ENCODE measurements around the gene RP9.

RP9 gene

DNA sequence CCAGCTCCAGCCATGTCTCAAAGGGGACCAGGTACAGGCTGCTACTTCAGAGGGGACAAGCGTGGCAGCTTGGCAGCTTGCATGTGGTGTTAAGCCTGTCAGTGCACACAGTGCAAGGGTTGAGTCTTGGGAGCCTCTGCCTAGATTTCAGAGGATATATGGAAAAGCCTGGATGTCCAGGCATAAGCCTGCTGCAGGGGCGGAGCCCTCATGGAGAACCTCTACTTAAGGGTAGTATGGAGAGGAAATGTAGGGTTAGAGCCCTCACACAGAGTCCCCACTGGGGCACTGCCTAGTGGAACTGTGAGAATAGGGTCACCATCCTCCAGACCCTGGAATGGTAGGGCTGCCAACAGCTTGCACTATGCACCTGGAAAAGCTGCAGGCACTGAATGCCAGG lies 38.9 kb downstream of the RP9 start:
- no peaks in the 10 kb centered on the region for H3K4me1 ChIP-seq
- TF ChIP-seq, protein P1, sequence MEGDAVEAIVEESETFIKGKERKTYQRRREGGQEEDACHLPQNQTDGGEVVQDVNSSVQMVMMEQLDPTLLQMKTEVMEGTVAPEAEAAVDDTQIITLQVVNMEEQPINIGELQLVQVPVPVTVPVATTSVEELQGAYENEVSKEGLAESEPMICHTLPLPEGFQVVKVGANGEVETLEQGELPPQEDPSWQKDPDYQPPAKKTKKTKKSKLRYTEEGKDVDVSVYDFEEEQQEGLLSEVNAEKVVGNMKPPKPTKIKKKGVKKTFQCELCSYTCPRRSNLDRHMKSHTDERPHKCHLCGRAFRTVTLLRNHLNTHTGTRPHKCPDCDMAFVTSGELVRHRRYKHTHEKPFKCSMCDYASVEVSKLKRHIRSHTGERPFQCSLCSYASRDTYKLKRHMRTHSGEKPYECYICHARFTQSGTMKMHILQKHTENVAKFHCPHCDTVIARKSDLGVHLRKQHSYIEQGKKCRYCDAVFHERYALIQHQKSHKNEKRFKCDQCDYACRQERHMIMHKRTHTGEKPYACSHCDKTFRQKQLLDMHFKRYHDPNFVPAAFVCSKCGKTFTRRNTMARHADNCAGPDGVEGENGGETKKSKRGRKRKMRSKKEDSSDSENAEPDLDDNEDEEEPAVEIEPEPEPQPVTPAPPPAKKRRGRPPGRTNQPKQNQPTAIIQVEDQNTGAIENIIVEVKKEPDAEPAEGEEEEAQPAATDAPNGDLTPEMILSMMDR (IDR thresholded peaks at IDR 0.05) = no peak
- H3K27ac ChIP-seq = no peak overlapping the region

DNA sequence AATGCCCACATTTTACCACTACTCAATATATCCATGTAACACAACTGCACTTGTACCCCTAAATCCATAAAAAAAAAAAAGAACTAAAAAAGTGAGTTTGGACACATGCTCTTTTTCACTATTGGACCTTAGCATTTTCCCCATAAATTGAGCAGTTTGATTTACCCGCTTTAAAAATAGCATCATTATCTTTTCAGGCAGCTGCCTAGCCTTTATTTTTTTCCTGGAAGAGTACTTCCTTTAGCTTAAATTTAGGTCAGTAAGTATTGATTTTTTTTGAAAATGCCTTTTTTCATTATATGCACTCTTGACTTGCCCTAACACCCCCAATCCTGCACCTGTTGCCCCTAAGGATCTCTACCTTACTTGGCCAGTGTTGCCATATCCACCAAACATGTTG lies 41.3 kb downstream of the RP9 start:
- Histone ChIP-seq H3K9ac (no peak overlapping the region), H3K27me3 (ENCODE audit: control insufficient read depth, insufficient read depth, low read length) (no peaks in the 10 kb centered on the region), H3K36me3 (ENCODE audit: control insufficient read depth, insufficient read depth, low read length) (no peaks in the 10 kb centered on the region), H3K4me3 (ENCODE audit: low read depth, low read length) (no peak overlapping the region), H3K79me2 (no peaks in the 10 kb centered on the region), H2AFZ (no peak overlapping the region), H3K27ac (no peak overlapping the region), H3K9me3 (ENCODE audit: control insufficient read depth, low read length) (no peaks in the 10 kb centered on the region), H3K4me2 (ENCODE audit: low read length) (no peak overlapping the region), H3K4me1 (peaks cover 4% of the 10 kb centered on the region)
- TF ChIP-seq, protein P1 (IDR thresholded peaks at IDR 0.05) = no peak

More for the DNA sequence above, 38.9 kb downstream of the RP9 start:
- no peak overlapping the region for H3K4me3 ChIP-seq (ENCODE audit: low read depth, low read length)
- no peak overlapping the region for H3K9ac ChIP-seq
- H3K9me3 ChIP-seq (ENCODE audit: control insufficient read depth, low read length) = no peaks in the 10 kb centered on the region
- H3K79me2 ChIP-seq = no peaks in the 10 kb centered on the region
- no peaks in the 10 kb centered on the region for H3K36me3 ChIP-seq (ENCODE audit: control insufficient read depth, insufficient read depth, low read length)
- no peak overlapping the region for H3K4me2 ChIP-seq (ENCODE audit: low read length)
- H3K27me3 ChIP-seq (ENCODE audit: control insufficient read depth, insufficient read depth, low read length) = no peaks in the 10 kb centered on the region
- H2AFZ ChIP-seq = no peak overlapping the region

DNA sequence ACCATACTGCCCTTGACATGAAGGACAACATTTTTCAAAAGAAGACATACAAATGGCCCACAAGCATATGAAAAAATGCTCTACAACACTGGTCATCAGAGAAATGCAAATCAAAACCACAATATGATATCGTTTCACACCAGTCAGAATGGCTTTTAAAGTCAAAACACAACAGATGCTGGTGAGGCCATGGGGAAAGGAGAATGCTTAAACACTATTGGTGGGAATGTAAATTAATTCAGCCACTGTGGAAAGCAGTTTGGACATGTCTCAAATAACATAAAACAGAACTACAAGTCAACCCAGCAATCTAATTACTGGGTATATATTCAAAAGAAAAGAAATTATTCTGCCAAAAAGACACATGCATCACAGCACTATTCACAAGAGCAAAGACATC lies 42.4 kb downstream of the RP9 start:
- Histone ChIP-seq H2AFZ (no peak overlapping the region), H3K4me1 (peaks cover 4% of the 10 kb centered on the region), H3K9me3 (ENCODE audit: control insufficient read depth, low read length) (no peaks in the 10 kb centered on the region), H3K36me3 (ENCODE audit: control insufficient read depth, insufficient read depth, low read length) (no peaks in the 10 kb centered on the region), H3K4me3 (ENCODE audit: low read depth, low read length) (no peak overlapping the region), H3K4me2 (ENCODE audit: low read length) (no peak overlapping the region), H3K27ac (no peak overlapping the region), H3K9ac (no peak overlapping the region), H3K79me2 (peaks cover 2% of the 10 kb centered on the region), H3K27me3 (ENCODE audit: control insufficient read depth, insufficient read depth, low read length) (no peaks in the 10 kb centered on the region)
- TF ChIP-seq, protein P1 (IDR thresholded peaks at IDR 0.05) = no peak

DNA sequence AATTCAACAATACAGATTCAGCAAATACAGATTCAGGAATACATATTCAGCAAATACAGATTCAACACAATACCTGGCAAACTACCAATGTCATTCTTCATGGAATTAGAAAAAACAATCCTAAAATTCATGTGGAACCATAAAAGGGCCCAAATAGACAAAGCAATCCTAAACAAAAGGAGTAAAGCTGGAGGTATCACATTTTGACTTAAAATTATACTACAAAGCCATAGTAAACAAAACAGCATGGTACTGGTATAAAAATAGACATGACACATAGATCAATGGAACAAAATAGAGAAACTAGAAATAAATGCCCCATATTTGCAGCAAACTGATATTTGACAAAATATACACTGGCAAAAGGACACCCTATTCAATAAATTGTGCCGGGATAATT lies 43.2 kb downstream of the RP9 start:
- no peak overlapping the region for H3K4me3 ChIP-seq (ENCODE audit: low read depth, low read length)
- no peak overlapping the region for H2AFZ ChIP-seq

More for the DNA sequence above, 43.2 kb downstream of the RP9 start:
- no peaks in the 10 kb centered on the region for H3K9me3 ChIP-seq (ENCODE audit: control insufficient read depth, low read length)
- H3K4me2 ChIP-seq (ENCODE audit: low read length) = no peak overlapping the region
- no peaks in the 10 kb centered on the region for H3K27me3 ChIP-seq (ENCODE audit: control insufficient read depth, insufficient read depth, low read length)
- H3K4me1 ChIP-seq = peaks cover 6% of the 10 kb centered on the region
- TF ChIP-seq, protein P1 (IDR thresholded peaks at IDR 0.05) = no peak
- no peak overlapping the region for H3K27ac ChIP-seq
- no peaks in the 10 kb centered on the region for H3K36me3 ChIP-seq (ENCODE audit: control insufficient read depth, insufficient read depth, low read length)
- H3K9ac ChIP-seq = no peak overlapping the region
- H3K79me2 ChIP-seq = peaks cover 10% of the 10 kb centered on the region
